HG03108 (cell line): ENCODE data around the gene LAP3.
A peak's percentile ranks its signal among the peaks of the same experiment; 100 is the strongest.
"Not testable (repeated sequence)": the region's sequence is repeated elsewhere in the genome, so short reads cannot be mapped to it uniquely, and the experiment has no call there.

Experiments used
- ATAC-seq: cut with Tn5 transposase; IDR thresholded peaks from one replicate; pipeline ENCODE4 v1.9.1; 2021; ENCODE audit warnings: moderate library complexity; ENCODE audit not compliant: unreplicated experiment

Gene LAP3

GRCh38 chr4:17576932-17577664 is at the start of gene LAP3:
LAP3 (plus strand) TSS chr4:17577198; CDS start chr4:17577466, 268 bp downstream.
- peak; percentile 89 for ATAC-seq

- no peak for ATAC-seq
Observed at GRCh38 chr4:17528551-17529165, 48.3 kb upstream of the LAP3 start.

- no peak for ATAC-seq
Observed at GRCh38 chr4:17531538-17532285, 45.3 kb upstream of the LAP3 start.

DNA sequence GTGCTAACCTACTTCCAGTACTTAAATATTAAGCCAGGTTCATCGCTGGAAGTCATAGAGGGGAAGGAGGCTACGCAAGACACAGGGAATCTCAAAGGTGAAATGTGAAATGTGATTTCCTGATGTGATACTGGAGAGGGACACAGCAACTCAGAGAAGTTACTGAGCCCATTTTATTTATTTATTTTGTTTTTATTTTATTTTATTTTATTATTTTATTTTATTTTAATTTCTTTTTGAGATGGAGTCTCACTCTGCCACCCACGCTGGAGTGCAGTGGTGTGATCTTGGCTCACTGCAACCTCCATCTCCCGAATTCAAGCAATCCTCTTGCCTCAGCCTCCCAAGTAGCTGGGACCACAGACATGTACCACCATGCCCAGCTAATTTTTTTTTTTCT is 42.3 kb upstream of the LAP3 start:
- ATAC-seq, result no peak

DNA sequence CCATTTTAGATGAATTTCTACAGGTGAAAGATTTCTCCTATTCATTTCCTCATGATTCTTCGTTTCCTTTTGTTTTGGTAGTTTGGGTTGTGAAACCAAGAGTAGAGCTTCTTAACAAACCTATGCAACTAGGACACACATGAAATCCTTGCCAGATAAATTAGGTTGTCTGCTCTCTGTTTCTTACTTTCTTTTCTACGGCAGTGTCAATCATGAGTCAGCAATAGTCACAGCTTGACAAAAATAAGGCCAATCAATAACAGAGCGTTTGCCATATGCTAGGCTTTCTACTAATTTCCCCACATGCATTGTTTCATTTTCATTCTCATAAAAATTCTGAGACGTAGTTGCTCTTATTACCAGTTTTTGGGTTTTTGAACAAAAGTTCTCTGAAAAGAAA is 41.8 kb upstream of the LAP3 start:
- ATAC-seq, result no peak

GRCh38 chr4:17535906-17536305 is 41.1 kb upstream of the LAP3 start:
- no peak for ATAC-seq

DNA sequence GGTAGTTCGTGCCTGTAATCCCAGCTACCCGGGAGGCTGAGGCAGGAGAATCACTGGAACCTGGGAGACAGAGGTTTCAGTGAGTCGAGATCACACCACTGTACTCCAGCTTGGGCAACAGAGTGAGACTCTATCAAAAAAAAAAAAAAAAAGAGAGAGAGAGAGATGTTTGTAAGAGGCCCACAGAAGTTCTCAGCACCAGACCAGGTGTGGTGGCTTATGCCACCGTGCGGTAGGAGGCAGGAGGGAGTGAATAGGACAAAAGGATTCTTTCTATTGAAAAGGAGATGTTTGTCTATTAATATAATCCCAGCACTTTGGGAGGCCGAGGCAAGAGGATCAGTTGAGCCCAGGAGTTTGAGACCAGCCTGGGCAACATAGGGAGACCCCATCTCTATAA is 39.9 kb upstream of the LAP3 start:
- not testable (repeated sequence) for ATAC-seq

- no peak for ATAC-seq
Observed at GRCh38 chr4:17544205-17544604, 32.8 kb upstream of the LAP3 start.

- ATAC-seq, result no peak
Observed at GRCh38 chr4:17544831-17545234, 32.2 kb upstream of the LAP3 start.

GRCh38 chr4:17545374-17546140 is 31.4 kb upstream of the LAP3 start:
- ATAC-seq, result no peak

- no peak for ATAC-seq
Observed at GRCh38 chr4:17546222-17546621, 30.8 kb upstream of the LAP3 start.

GRCh38 chr4:17546678-17547077 is 30.3 kb upstream of the LAP3 start:
- ATAC-seq, result no peak

DNA sequence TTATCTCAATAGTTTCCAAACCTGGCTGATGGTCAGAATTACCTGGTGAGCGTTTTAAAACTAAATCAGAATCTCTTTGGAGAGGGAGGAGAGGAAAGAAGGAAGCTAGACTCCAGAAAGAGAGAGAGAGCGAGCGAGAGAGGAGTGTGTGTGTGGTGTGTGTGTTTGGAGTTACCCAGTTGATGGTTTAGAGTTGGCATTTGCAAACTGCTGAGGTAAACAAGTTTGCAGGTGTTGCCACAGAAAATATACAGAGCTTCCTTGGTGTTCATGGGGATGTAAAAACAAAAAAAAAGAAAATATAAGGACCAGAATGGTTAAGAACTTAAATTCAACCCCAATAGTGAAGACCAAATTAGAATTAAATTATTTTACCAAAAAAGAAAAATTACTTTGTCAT is 26.4 kb upstream of the LAP3 start:
- no peak for ATAC-seq

DNA sequence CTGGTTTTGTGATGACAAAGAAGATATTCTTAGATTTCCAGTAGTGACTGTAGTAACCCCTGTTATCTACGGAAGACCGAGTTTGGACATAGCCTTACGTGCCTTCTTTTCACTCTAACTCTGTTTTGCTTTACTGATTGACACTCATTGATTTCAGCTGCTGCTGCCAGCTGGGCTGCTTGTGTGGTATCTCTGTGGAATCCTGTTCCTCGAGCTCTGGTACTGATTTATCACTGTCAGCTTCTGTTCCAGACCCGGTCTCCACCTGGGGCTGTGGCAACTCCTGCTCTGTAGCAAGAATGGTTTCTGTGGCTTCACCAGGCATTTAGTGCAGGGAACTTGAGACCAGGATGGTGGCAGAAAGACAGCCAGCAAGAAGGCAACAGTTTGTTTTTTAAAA is 24.6 kb upstream of the LAP3 start:
- ATAC-seq, result no peak

DNA sequence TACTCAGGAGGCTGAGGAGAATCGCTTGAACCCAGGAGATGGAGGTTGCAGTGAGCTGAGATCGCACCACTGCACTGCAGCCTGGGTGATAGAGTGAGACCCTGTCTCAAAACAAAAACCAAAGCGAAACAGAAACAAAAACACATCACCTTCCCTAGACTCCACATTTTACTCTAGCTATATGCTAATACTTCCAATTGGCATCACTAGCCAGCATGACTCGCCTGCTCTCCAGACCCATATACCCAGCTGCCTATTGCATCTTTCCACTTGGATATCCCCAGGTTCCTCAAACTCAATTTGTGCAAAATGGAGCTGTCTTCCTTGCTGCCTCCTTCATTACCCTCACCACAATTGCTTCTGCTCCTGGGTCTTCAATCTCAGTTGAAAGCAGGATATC is 22.4 kb upstream of the LAP3 start:
- no peak for ATAC-seq

- ATAC-seq, result no peak
Observed at GRCh38 chr4:17556498-17556897, 20.5 kb upstream of the LAP3 start.

- ATAC-seq, result no peak
Observed at GRCh38 chr4:17557880-17558279, 19.1 kb upstream of the LAP3 start.

DNA sequence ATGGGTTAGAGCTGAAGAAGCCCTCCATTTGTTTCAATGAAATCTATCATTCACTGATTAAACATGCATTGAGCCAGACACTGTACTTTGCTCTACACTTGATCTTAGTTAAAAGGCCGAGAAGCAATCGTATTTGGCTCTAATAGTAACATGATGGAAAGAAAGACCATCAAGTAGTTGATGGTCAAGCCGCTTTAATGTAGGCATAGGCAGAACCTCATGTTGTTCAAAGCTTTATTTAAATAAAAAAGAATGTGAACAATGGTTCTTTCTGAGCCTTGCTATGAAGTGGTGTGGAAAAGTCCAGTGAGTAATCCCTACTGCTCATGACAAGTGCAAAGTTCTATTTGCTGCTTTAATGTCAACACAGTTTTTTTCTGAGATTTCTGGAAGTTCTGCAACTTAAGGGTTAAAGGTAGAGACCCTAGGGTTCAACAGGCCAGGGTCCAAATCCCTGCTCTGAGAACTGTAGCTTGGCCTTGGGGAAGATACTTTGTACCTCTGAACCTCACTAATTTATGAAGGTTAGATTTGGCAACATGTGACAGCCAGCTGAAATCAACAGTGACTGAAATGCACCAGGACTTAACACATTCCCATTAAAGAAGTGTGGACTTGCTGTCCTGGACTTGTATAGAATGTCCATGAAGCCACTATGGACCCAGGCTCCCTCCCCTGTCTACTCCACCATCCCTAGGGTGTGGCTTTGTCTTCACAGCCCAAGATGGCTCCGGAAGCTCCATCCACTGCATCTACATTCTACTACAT is 17.9 kb upstream of the LAP3 start:
- no peak for ATAC-seq

DNA sequence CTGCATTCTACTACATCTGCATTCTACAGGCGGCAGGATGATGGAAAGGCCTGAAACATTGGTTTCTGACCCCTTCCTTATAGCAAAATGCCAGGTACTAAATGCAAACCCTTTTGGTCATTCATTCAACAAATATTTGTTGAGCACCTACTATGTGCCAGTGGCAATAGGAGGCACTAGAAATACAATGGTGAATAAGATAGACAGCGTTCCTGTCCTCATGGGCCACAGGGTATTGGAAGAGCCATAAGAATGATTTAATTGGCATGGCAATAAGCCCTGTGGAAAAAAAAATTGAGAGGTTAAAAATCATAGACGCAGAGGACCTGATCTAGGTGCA is 17.3 kb upstream of the LAP3 start:
- ATAC-seq, result no peak

GRCh38 chr4:17560065-17560673 is 16.8 kb upstream of the LAP3 start:
- no peak for ATAC-seq
